Keratinocyte (primary cell): ENCODE measurements around the gene ETV3. TPM values are rescaled to one million over a fixed set of nuclear protein-coding genes. Genes with fewer than 3 reads are reported as not detected.

Experiments used
- DNase-seq: peaks from one replicate; pipeline ENCODE4 v3.0.0-alpha.2; 2011; ENCODE audit warnings: low read depth, missing footprints, low spot score
- FAIRE-seq: peaks from 2 replicates; lab custom pipeline; 2011; peaks lifted over from hg19 to GRCh38; lab: Jason Lieb, UNC
- H2AFZ ChIP-seq: 2 replicates; pipeline ENCODE4 v1.6.0; 2012; ENCODE audit warnings: low read length, control low read depth, inconsistent platforms; ENCODE audit not compliant: control insufficient read depth
- H3K27ac ChIP-seq: 2 replicates; pipeline ENCODE4 v1.5.1; 2011; ENCODE audit warnings: low read length; ENCODE audit not compliant: control insufficient read depth, insufficient read depth
- H3K27me3 ChIP-seq: 3 replicates; pipeline ENCODE4 v1.6.0; 2011; ENCODE audit warnings: low read length; ENCODE audit not compliant: control insufficient read depth, insufficient read depth; ENCODE audit errors: extremely low read depth
- H3K36me3 ChIP-seq, 2 experiments: 2 replicates in 1 of 2; 3 replicates in 1 of 2; pipeline ENCODE4 v1.5.1; 2011; ENCODE audit warnings: low read length in 2 of 2, mild to moderate bottlenecking in 1 of 2; ENCODE audit not compliant: control insufficient read depth in 2 of 2, insufficient read depth in 2 of 2; ENCODE audit errors: extremely low read depth in 1 of 2
- H3K4me1 ChIP-seq: 3 replicates; pipeline ENCODE4 v1.5.1; 2011; ENCODE audit warnings: low read length; ENCODE audit not compliant: control insufficient read depth, insufficient read depth; ENCODE audit errors: extremely low read depth
- H3K4me2 ChIP-seq: 3 replicates; pipeline ENCODE4 v1.6.0; 2011; ENCODE audit warnings: low read depth, low read length; ENCODE audit not compliant: control insufficient read depth, insufficient read depth; ENCODE audit errors: extremely low read depth
- H3K4me3 ChIP-seq, 3 experiments: fragments of 200-600 bp in 1 of 3; sonication (generic) in 1 of 3; 2 replicates in 2 of 3; 3 replicates in 1 of 3; pipeline ENCODE4 v1.5.1; 2011 to 2016; ENCODE audit warnings: low read length in 3 of 3, mild to moderate bottlenecking in 3 of 3, control low read depth in 2 of 3, inconsistent platforms in 1 of 3, low read depth in 1 of 3, mixed read lengths in 1 of 3, mixed run types in 1 of 3, moderate library complexity in 1 of 3; ENCODE audit not compliant: control insufficient read depth in 2 of 3, insufficient read depth in 2 of 3; ENCODE audit errors: extremely low read depth in 1 of 3
- H3K79me2 ChIP-seq: 2 replicates; pipeline ENCODE4 v1.6.0; 2012; ENCODE audit warnings: low read length; ENCODE audit not compliant: control insufficient read depth, insufficient read depth
- H3K9ac ChIP-seq: 3 replicates; pipeline ENCODE4 v1.6.0; 2011; ENCODE audit warnings: low read length; ENCODE audit not compliant: control insufficient read depth, insufficient read depth; ENCODE audit errors: extremely low read depth
- H3K9me1 ChIP-seq: 3 replicates; pipeline ENCODE4 v1.6.0; 2011; ENCODE audit warnings: low read length; ENCODE audit not compliant: control insufficient read depth, insufficient read depth; ENCODE audit errors: extremely low read depth
- H3K9me3 ChIP-seq: 2 replicates; pipeline ENCODE4 v1.5.1; 2012; ENCODE audit warnings: low read depth, low read length; ENCODE audit not compliant: control insufficient read depth
- H4K20me1 ChIP-seq: 3 replicates; pipeline ENCODE4 v1.6.0; 2011; ENCODE audit warnings: low read length; ENCODE audit not compliant: control insufficient read depth, insufficient read depth; ENCODE audit errors: extremely low read depth
- CTCF ChIP-seq, 3 experiments: IDR thresholded peaks in 1 of 3; conservative IDR thresholded peaks in 1 of 3; optimal IDR thresholded peaks in 1 of 3; 2 replicates in 2 of 3; 3 replicates in 1 of 3; pipeline versions ENCODE3 to v1.5.1; 2011; ENCODE audit warnings: low read length in 3 of 3, mild to moderate bottlenecking in 3 of 3, moderate library complexity in 2 of 3, control low read depth in 1 of 3, inconsistent platforms in 1 of 3; ENCODE audit not compliant: insufficient read depth in 2 of 3; ENCODE audit errors: extremely low read depth in 1 of 3
- EZH2 ChIP-seq: IDR thresholded peaks from one replicate; pipeline ENCODE4 v1.6.1; 2012; ENCODE audit warnings: inconsistent platforms, mild to moderate bottlenecking, low read length, moderate library complexity
- dilution Hi-C: fragments of 300-500 bp; cut with MboI; formaldehyde crosslinking; loops from one replicate; pipeline ENCODE4 v1.7.0; 2020; ENCODE audit warnings: low sequenced_read_pairs; ENCODE audit not compliant: extremely low pct_ligation_motif_present
- polyA plus RNA-seq, 5 experiments: library from polyadenylated mRNA; depleted of rRNA in 3 of 5; stranded (reverse) in 3 of 5; stranded (forward) in 1 of 5; unstranded in 1 of 5; fragments of >200 nt; gene quantifications; 1 replicate in 1 of 5; 2 replicates in 3 of 5; 3 replicates in 1 of 5; pipeline versions ENCODE4 v1.2.1 to v1.2.3, GENCODE V29; 2011 to 2012; ENCODE audit warnings: missing spikeins in 2 of 5, low read depth in 1 of 5, low replicate concordance in 1 of 5

The ETV3 gene
- polyA plus RNA-seq, 1 donor (not counting 4 experiments of a cell fraction or from before 2014, with no cell fraction given), result 22.3 TPM

GRCh38 chr1:157112186-157112867 is 25.9 kb downstream of the ETV3 start:
- no peaks in the 10 kb centered on the region for H4K20me1 ChIP-seq
- H3K4me1 ChIP-seq, result no peaks in the 10 kb centered on the region
- H3K9ac ChIP-seq, result no peak overlapping the region
- dilution Hi-C loops, result no loop called here
- no peak for DNase-seq
- peaks cover 22% of the 10 kb centered on the region for H3K27me3 ChIP-seq
- H3K79me2 ChIP-seq, result no peaks in the 10 kb centered on the region
- no peak overlapping the region for H2AFZ ChIP-seq
- H3K4me3 ChIP-seq, result no peak overlapping the region
- no peak for TF ChIP-seq EZH2
- no peak for TF ChIP-seq CTCF (optimal IDR thresholded peaks at IDR 0.05 in 1 of 3, IDR thresholded peaks at IDR 0.05 in 1 of 3, conservative IDR thresholded peaks at IDR 0.05 in 1 of 3; ENCODE audit: extremely low read depth in 1 of 3, insufficient read depth in 2 of 3, low read length in 3 of 3)
- FAIRE-seq, result no peak
- no peak overlapping the region for H3K27ac ChIP-seq
- H3K4me2 ChIP-seq, result no peak overlapping the region
- H3K9me3 ChIP-seq, result no peaks in the 10 kb centered on the region
- H3K36me3 ChIP-seq, result no peaks in the 10 kb centered on the region
- no peaks in the 10 kb centered on the region for H3K9me1 ChIP-seq

GRCh38 chr1:157111396-157112165 is 26.6 kb downstream of the ETV3 start:
- Histone ChIP-seq H3K4me3 (no peak overlapping the region), H3K9me3 (no peaks in the 10 kb centered on the region), H3K27ac (no peak overlapping the region), H3K36me3 (no peaks in the 10 kb centered on the region), H3K4me2 (no peak overlapping the region), H3K27me3 (peaks cover 25% of the 10 kb centered on the region), H3K4me1 (peaks cover 4% of the 10 kb centered on the region), H3K79me2 (no peaks in the 10 kb centered on the region), H3K9ac (no peak overlapping the region), H3K9me1 (no peaks in the 10 kb centered on the region), H4K20me1 (no peaks in the 10 kb centered on the region), H2AFZ (no peak overlapping the region)
- dilution Hi-C loops, result no loop called here
- TF ChIP-seq CTCF (optimal IDR thresholded peaks at IDR 0.05 in 1 of 3, IDR thresholded peaks at IDR 0.05 in 1 of 3, conservative IDR thresholded peaks at IDR 0.05 in 1 of 3; ENCODE audit: extremely low read depth in 1 of 3, insufficient read depth in 2 of 3, low read length in 3 of 3) (no peak), EZH2 (no peak)
- DNase-seq (no peak), FAIRE-seq (no peak)
